GM19395 (cell line): ENCODE results near the gene GNG12.

Experiments used
- ATAC-seq: cut with Tn5 transposase; IDR thresholded peaks from one replicate; pipeline ENCODE4 v1.9.1; 2021; ENCODE audit warnings: mild to moderate bottlenecking, moderate library complexity; ENCODE audit not compliant: unreplicated experiment

The GNG12 gene

DNA sequence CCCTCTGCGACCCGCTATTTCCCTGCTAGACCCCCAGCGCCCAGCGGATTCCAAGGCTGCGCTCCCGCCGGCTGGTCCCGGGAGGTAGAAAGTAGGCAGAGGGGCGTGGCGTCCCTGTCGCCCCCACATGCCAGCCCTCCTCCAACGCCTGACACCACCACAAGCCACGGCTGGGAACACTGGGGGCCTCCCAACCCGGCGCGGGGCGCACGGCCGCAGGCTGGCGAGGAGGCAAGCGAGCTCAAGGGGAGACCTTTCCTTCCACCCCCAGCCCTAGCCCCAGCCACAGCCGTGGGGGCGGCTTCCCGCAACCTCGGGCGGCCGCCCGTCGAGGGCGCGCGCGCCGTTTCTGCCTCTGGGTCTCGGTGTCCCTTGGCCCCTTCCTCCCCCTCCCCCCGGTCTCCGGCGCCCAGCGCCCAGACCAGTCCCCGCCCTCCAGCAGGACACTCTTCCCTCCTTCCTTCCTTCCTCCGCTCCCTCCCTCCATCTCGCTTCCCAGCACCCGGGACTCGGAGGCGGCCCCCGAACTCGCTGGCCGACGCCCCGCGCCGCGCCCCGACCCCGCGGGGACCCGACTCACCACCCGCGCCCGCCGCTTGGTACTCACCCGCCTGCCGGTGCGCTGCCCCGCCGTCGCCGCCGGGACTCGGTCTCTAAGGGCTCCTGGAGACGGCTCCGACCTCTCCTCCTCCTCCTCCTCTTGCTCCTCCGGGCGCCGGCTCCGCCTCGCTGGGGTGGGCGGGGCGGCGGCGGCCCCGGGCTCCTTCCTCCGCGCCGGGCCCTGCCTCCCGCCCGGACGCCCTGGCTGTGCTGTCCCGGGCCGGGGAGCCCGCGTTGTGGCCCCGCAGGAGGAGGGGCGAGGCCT is at the start of gene GNG12:
Gene GNG12, minus strand, starts transcription at position 731 of the 865 bp plus-strand sequence. CDS start 125,781 bp downstream, outside the sequence.
- peak; percentile 49 for ATAC-seq

- no peak for ATAC-seq
These were observed 49.1 kb upstream of the GNG12 start for GRCh38 chr1:67882196-67882958.

GRCh38 chr1:67880056-67880601 is 46.9 kb upstream of the GNG12 start:
- no peak for ATAC-seq

DNA sequence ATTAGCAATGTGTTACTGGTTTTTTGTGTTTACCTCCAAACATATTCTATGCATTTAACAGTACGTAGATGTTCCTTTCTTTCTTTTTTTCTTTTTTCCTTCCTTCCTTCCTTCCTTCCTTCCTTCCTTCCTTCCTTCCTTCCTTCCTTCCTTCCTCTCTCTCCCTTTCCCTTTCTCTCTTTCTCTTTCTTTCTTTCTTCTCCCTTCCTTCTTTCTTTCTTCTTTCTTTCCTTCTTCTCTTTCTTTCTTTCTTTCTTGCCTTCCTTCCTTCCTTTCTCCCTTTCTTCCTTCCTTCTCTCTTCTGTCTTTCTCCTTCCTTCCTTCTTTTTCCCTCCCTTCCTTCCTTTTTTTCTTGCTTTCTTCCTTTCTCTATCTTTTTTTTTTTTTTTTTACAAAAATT is 46.2 kb upstream of the GNG12 start:
- ATAC-seq = no peak

DNA sequence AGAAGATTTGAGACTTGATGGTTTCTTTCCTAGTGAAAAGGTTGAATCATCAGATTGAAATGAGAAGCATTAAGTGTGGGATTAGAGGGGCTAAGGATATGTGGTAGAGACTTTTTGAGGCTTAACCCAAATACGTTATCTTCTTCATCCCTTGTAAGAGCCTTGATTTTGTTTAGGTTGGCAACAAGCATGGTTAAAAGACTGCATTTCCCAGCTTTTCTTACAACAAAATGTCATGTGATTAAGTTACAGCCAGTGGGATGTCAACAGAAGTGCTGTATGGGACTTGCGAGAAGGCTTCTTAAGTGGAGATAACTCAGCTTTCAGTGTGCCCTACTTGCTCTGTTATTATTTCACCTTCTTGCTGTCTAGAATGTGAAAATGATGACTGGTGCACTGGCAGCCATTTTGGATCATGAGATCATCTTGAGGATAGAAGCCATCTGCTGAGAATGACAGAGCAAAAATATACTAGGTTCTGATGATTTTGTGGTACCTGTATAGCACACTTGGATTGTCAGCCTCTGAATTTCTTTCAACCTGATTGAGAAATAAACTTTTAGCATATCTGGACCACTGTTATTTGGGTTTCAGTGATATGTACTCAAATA is 41.3 kb upstream of the GNG12 start:
- ATAC-seq = no peak

GRCh38 chr1:67869233-67869632 is 36.0 kb upstream of the GNG12 start:
- ATAC-seq = no peak

GRCh38 chr1:67863637-67864036 is 30.4 kb upstream of the GNG12 start:
- no peak for ATAC-seq

- ATAC-seq = no peak
These were observed 29.4 kb upstream of the GNG12 start for GRCh38 chr1:67862685-67863084.

DNA sequence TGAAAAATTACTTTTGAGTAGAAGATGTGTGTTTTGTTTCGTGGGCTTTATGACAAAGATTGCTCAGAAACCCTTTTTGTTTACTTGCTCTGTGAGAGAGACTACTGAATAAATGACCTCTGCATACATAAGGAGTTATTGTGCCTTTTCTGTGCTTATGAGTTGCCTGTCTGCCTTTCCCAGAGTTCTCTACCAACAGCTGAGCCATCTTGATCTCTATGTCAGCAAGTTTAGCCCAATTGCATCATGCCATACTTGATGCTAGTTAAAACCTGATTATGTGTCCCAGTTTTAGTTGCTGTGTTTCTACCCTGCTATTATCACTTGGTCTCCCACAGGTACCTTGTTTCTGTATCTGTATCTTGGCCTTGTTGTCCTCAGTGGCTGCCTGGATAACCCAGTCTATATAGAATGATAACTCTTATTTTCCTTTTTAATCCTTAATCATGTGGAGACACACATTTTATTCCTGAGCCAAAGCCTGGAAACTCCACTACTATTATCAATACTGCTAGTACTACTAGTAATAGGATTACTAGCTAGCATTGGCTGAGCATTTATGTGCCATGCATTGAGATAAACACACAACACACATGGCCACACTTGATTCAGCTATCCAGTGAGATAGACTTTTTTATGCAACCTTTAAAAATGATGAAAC is 28.7 kb upstream of the GNG12 start:
- no peak for ATAC-seq

- ATAC-seq = no peak
These were observed 27.5 kb upstream of the GNG12 start for GRCh38 chr1:67860776-67861175.

DNA sequence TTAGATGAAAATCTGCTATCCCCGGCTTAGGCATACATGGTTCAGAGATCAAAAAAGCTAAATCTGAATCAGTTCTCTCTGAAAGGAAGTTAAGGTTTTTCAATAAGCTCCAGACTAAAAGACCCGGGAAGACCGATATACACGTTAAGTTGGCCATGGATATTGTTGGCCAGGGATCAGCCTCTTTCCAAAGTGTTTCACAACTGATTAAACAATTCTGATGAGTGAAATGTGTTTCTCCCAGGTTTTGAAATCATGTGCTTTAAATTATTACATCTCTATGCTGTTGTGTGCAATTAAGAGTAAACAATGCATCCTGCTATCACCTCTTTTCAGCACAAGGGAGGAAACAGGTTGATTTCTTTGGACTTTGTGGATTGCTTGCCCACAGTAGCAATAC is 23.7 kb upstream of the GNG12 start:
- no peak for ATAC-seq

DNA sequence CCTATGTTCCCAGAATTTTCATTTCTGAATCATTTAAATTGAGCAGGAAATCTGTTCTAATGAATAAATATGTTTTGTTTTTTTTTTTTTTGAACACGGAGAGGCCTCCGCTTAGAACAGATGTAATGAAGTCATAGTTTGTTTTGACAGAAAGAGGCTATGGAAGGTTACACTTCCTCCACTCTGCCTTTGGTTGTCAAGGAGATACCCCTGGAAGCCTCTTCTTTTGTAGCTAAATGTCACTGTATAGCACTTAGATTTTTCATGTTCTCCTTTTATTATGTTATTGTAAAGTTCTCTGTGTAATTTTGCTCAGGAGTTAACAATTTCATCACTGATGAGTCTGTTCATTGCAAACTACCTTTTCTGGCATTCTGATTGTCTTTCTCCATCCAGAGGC is 22.7 kb upstream of the GNG12 start:
- ATAC-seq = no peak

- no peak for ATAC-seq
These were observed 22.2 kb upstream of the GNG12 start for GRCh38 chr1:67855444-67855843.

- ATAC-seq = no peak
These were observed 20.4 kb upstream of the GNG12 start for GRCh38 chr1:67853704-67854103.

DNA sequence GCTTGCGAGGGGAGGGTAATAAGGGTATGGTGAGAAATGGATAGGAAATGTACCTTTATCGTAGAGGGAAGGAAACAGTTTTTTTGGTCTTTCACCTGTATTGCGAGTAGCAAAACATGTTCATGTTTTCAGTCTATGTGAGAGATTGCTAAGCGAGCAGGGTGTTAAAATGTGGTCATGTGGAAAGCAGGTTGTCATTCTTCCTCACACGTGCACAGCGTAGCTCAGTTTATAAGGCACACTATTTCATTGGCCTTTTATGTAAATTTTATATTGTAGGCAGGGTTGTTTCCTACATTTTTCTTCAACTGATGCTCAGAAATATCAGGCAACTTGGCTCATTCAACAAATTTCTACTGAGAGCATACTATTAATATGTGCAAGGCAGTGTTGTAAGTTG is 18.5 kb upstream of the GNG12 start:
- no peak for ATAC-seq

- ATAC-seq = no peak
These were observed 17.4 kb upstream of the GNG12 start for GRCh38 chr1:67850611-67851075.

DNA sequence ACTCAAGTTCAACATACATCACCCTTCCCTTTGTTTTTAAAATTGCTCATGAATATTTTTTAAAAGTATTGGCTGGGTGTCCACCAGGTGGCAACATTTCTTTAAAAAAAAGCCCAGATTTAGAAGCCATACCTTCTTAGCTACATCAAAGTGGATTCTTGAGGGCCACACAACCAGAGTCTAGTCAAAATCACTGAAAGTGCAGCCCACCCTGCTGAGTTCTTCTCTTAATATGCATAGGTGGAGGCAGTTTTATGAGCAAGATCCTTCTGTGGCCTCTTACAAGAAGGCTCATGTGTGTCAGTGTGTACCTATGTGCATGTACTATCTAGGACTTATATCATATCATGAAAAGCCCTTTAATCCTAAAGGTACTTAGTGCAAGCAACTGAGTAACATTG is 16.9 kb upstream of the GNG12 start:
- ATAC-seq = no peak

- ATAC-seq = no peak
These were observed 14.2 kb upstream of the GNG12 start for GRCh38 chr1:67847466-67847865.

GRCh38 chr1:67846538-67846937 is 13.3 kb upstream of the GNG12 start:
- ATAC-seq = no peak

DNA sequence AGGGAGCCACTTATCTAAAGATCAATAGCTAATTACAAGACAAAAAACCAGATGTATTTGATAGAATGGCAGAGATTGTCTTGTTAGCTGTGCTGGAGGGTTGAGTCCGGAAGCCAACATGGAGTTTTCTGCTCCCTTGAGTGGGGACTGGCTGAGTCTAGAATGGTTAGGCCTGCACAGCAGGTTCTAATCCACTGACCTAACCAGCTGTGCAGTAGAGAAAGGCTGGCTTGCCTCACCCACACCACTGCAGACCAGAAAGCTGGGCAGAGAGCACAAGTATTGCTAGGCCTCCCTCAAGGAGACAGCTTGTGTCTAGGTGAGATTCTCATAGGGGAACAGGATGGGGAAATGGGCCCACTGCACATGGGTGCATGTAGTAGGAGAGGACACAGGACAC is 11.7 kb upstream of the GNG12 start:
- no peak for ATAC-seq

DNA sequence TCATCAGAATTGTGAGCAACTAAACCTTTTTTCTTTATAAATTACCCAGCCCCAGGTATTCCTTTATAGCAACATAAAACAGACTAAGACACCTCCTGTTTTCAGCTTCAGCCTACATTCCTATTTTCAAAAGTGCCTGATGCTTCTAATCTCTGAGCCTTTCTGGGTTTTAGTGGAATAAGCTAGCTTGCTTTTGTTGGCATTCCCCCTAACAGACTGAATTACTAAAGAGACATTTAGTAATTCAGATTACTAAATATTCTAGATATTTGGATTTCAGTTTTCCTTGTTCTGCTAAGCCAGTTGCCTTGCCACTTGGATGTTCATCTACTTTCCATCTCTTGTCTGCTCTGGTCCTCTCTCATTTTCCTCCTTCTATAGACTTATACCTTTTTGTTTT is 10.5 kb upstream of the GNG12 start:
- no peak for ATAC-seq
